Thoracic aorta (tissue), 2 donors: ENCODE results near the gene LRMDA. TPM values are rescaled to one million over a fixed set of nuclear protein-coding genes. Genes with fewer than 3 reads are reported as not detected.

Experiments used
- ATAC-seq: fragments of 150-250 bp; one replicate; pipeline ENCODE4 v1.8.0; 2017; ENCODE audit warnings: low read depth; ENCODE audit not compliant: insufficient number of reproducible peaks, low FRiP score
- DNase-seq: peaks from one replicate; pipeline ENCODE4 v3.0.0-alpha.2; 2020; ENCODE audit warnings: low spot score
- H3K27ac ChIP-seq, 2 donors: fragments of 200-600 bp; sonication (generic); 1 replicate in 1 of 2; 2 replicates in 1 of 2; pipeline ENCODE4 v1.5.1; 2016; ENCODE audit warnings: mild to moderate bottlenecking in 2 of 2, moderate library complexity in 2 of 2
- H3K27me3 ChIP-seq: fragments of 200-600 bp; sonication (generic); replicated peaks from 2 replicates; pipeline ENCODE4 v1.6.0; 2016; ENCODE audit warnings: mild to moderate bottlenecking; ENCODE audit not compliant: insufficient read depth
- H3K36me3 ChIP-seq: fragments of 200-600 bp; sonication (generic); one replicate; pipeline ENCODE4 v1.5.1; 2016
- H3K4me1 ChIP-seq, 2 donors: fragments of 200-600 bp; sonication (generic); 1 replicate in 1 of 2; 2 replicates in 1 of 2; pipeline versions ENCODE4 v1.5.1 to v1.6.0; 2016; ENCODE audit warnings: low read depth in 2 of 2, mild to moderate bottlenecking in 1 of 2; ENCODE audit not compliant: control insufficient read depth in 1 of 2
- H3K4me3 ChIP-seq: fragments of 200-600 bp; sonication (generic); 2 replicates; pipeline ENCODE4 v1.5.1; 2016; ENCODE audit warnings: mild to moderate bottlenecking
- H3K9me3 ChIP-seq: fragments of 200-600 bp; sonication (generic); 2 replicates; pipeline ENCODE4 v1.5.1; 2016
- total RNA-seq, 2 donors: library from RNA; depleted of rRNA; stranded (reverse); fragments of >200 nt; gene quantifications; one replicate each; pipeline versions ENCODE4 v1.1.0 to v1.2.3, GENCODE V29; 2016
- TF ChIP-seq, protein P1 (sequence below): fragments of 200-600 bp; sonication (generic); IDR thresholded peaks from one replicate; pipeline ENCODE4 v1.5.1; 2019; ENCODE audit warnings: antibody characterized with exemption

Gene LRMDA
- total RNA-seq, 2 donors from 2014 or later = 8.3 to 36.6 TPM

DNA sequence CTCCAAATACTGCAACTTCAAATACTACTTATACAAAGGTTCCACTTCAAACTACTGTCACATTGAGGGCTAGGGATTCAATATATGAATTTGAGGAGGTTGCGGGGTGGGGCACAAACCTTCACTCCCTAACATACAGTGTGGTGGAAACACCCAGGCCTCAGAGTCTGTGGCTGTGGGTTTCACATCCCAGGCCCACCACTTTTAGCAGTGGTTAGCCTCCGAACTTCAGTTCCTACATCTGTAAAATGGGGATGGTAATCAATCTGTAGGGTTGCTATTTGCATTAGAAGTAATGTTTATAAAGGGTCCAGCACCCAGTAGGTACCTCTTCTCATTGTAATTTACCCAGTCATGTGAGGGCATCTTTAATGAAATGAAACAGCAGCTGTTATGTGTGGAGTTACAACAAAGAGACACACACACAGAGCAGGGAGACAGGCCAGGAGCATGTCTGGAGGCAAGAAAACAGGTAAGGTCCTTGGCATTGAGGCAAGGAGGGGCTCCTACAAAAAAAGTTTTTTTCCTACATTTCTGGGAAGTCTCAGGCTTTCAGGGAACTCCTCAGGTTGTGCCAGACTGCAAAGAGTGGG, 570.9 kb downstream of the LRMDA start:
- no peaks in the 10 kb centered on the region for H3K27me3 ChIP-seq
- no peak for DNase-seq
- TF ChIP-seq, protein P1, sequence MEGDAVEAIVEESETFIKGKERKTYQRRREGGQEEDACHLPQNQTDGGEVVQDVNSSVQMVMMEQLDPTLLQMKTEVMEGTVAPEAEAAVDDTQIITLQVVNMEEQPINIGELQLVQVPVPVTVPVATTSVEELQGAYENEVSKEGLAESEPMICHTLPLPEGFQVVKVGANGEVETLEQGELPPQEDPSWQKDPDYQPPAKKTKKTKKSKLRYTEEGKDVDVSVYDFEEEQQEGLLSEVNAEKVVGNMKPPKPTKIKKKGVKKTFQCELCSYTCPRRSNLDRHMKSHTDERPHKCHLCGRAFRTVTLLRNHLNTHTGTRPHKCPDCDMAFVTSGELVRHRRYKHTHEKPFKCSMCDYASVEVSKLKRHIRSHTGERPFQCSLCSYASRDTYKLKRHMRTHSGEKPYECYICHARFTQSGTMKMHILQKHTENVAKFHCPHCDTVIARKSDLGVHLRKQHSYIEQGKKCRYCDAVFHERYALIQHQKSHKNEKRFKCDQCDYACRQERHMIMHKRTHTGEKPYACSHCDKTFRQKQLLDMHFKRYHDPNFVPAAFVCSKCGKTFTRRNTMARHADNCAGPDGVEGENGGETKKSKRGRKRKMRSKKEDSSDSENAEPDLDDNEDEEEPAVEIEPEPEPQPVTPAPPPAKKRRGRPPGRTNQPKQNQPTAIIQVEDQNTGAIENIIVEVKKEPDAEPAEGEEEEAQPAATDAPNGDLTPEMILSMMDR = no peak
- no peak overlapping the region for H3K27ac ChIP-seq
- ATAC-seq = no peak
- H3K9me3 ChIP-seq = no peaks in the 10 kb centered on the region
- H3K4me1 ChIP-seq = no peaks in the 10 kb centered on the region
- no peak overlapping the region for H3K4me3 ChIP-seq
- no peaks in the 10 kb centered on the region for H3K36me3 ChIP-seq

DNA sequence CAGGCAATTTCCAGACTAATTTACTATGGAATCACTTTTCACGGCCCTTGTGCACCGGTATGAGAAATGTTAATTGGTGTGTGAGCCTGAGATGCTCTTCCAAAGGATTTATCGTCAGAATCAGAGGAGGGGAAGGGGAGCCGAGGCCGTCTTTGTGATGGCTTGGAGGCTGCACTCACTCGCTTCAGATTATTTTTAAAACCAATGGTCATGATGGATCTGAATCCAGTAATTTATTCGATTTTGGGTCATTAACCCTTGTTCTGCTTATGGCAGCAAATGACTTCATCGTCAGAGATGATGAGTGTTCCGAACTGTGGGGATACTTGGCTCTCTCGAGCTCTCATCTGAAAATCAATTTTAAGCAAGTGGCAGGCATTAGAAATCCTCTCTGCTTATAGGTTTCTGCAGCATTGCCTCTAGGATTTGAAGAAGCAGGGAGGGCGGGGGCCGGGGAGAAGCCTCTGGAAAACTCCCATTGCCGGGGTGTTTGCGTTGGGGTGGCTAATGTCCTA, 576.3 kb downstream of the LRMDA start:
- no peak for ATAC-seq

DNA sequence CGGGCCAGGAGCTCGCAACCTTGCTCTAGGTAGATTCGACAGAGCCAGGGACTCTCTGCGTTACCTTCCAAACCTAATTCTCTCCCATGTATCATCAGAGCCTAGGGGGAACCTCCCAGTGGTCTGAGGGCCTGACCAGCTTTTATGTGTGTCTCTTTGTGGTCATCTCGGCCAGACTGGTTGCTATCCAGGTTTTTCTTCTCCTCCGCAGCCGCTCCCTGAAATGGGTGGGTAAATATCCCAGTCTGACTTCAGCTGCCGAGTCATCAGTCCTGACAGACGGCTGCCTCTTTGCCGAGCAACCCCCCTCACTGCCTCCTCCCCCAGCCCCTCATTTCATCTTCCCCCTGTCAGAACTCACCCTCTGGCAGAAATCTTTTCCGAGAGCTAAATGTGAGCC, 578.1 kb downstream of the LRMDA start:
- Histone ChIP-seq H3K9me3 (no peaks in the 10 kb centered on the region), H3K27me3 (no peaks in the 10 kb centered on the region), H3K36me3 (no peaks in the 10 kb centered on the region), H3K4me3 (no peak overlapping the region), H3K27ac (no peak overlapping the region), H3K4me1 (no peaks in the 10 kb centered on the region)
- no peak for ATAC-seq
- TF ChIP-seq, protein P1 = no peak
- no peak for DNase-seq

More for the DNA sequence above, 576.3 kb downstream of the LRMDA start:
- Histone ChIP-seq H3K27ac (no peak overlapping the region), H3K27me3 (no peaks in the 10 kb centered on the region), H3K4me1 (no peaks in the 10 kb centered on the region), H3K4me3 (no peak overlapping the region), H3K9me3 (no peaks in the 10 kb centered on the region), H3K36me3 (no peaks in the 10 kb centered on the region)
- TF ChIP-seq, protein P1 = no peak
- no peak for DNase-seq

DNA sequence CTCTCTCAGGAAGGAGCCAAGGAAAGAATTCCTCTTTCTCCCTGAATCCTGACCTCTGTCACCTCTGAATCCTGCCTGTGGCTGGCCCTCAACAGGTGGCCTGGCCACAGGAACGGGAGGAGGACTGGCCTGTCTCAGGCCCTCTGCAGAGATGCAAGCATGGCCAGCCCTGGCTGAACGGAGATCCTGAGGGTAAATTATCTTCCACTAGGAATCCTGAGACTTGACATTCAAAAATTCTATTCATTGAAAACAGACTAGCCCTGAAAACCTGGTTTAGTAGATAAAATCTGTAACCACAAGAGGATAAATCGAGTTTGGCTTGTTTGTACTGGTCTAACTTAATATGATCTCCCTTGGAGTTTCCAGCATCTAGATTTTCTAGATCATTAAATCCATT, 579.3 kb downstream of the LRMDA start:
- H3K4me1 ChIP-seq = no peaks in the 10 kb centered on the region
- TF ChIP-seq, protein P1 = no peak
- DNase-seq (no peak), ATAC-seq (no peak)
- H3K27ac ChIP-seq = no peak overlapping the region
- no peaks in the 10 kb centered on the region for H3K27me3 ChIP-seq
- no peaks in the 10 kb centered on the region for H3K36me3 ChIP-seq
- H3K9me3 ChIP-seq = no peaks in the 10 kb centered on the region
- H3K4me3 ChIP-seq = no peak overlapping the region

DNA sequence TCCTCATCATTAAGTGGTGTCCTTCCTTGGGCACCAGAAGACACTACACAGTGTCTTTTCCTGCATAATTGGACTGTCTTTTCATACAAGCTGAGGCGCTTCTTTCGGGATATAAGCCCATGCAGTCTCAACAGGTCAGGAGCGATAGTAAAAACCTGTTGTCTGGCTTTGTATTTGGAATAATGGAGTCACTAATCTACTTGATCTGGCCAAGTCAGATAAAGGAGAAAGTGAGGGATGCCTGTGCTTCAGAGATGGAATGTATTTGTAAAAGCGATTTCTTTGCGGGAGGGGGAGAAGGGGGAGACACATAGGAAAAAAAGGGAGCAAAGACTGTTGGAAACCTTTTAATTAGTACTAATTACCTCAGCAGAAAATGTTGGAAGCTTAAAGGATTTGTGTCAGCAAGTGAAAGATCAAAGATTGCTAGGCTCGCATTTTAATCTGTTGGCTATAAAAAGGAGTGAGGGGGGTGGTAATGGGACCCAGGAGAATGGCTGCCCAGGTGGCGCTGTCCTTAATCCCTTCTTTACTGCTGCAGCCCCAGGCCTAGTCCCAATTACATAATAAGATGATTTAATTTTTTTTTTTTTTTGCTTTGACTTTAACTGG, 581.4 kb downstream of the LRMDA start:
- H3K9me3 ChIP-seq = no peaks in the 10 kb centered on the region
- H3K4me3 ChIP-seq = no peak overlapping the region
- no peaks in the 10 kb centered on the region for H3K4me1 ChIP-seq
- TF ChIP-seq, protein P1 = no peak
- H3K27me3 ChIP-seq = no peaks in the 10 kb centered on the region
- no peaks in the 10 kb centered on the region for H3K36me3 ChIP-seq
- ATAC-seq (no peak), DNase-seq (no peak)
- no peak overlapping the region for H3K27ac ChIP-seq
